ENCODE results near the gene ACBD4.

DNA sequence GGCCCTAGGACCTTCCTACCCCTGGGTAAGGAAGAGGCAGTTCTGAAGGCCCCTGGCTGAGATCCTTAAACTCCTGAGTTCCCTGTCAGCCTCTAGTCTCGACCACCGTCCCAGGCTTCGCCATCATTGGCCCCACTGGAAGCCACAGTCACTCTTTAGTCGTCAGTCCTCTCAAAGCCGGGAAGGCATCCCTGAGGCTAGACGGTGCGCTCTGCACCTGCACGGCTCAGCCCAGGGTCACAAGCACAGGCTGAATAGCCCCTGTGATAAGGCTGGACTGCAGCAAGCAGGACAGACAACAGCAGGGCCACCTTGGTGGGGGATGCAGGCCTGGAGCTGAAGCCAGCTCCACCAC, 9.5 kb downstream of the ACBD4 start:
- TF ChIP-seq ZNF883 (CRISPR knock-in tag; IDR thresholded peaks at IDR 0.05; ENCODE audit: not compliant biosample characterization): no peak
- TF ChIP-seq ARNTL (CRISPR knock-in tag; IDR thresholded peaks at IDR 0.05): no peak
- TF ChIP-seq, protein P1, sequence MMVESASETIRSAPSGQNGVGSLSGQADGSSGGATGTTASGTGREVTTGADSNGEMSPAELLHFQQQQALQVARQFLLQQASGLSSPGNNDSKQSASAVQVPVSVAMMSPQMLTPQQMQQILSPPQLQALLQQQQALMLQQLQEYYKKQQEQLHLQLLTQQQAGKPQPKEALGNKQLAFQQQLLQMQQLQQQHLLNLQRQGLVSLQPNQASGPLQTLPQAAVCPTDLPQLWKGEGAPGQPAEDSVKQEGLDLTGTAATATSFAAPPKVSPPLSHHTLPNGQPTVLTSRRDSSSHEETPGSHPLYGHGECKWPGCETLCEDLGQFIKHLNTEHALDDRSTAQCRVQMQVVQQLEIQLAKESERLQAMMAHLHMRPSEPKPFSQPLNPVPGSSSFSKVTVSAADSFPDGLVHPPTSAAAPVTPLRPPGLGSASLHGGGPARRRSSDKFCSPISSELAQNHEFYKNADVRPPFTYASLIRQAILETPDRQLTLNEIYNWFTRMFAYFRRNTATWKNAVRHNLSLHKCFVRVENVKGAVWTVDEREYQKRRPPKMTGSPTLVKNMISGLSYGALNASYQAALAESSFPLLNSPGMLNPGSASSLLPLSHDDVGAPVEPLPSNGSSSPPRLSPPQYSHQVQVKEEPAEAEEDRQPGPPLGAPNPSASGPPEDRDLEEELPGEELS (CRISPR knock-in tag; IDR thresholded peaks at IDR 0.05): no peak
- TF ChIP-seq STAG1 (CRISPR knock-in tag; IDR thresholded peaks at IDR 0.05): no peak
